HG03135 (cell line): ENCODE data around the gene MESP1.

Experiments used
- ATAC-seq: cut with Tn5 transposase; IDR thresholded peaks from one replicate; pipeline ENCODE4 v1.9.1; 2021; ENCODE audit warnings: mild to moderate bottlenecking, moderate library complexity; ENCODE audit not compliant: unreplicated experiment

The MESP1 gene

GRCh38 chr15:89781891-89782618, 31.0 kb upstream of the MESP1 start:
- no peak for ATAC-seq

GRCh38 chr15:89781055-89781454, 30.0 kb upstream of the MESP1 start:
- ATAC-seq, result no peak

GRCh38 chr15:89780601-89781000, 29.6 kb upstream of the MESP1 start:
- no peak for ATAC-seq

GRCh38 chr15:89778861-89779260, 27.8 kb upstream of the MESP1 start:
- ATAC-seq, result no peak

GRCh38 chr15:89777782-89778380, 26.8 kb upstream of the MESP1 start:
- ATAC-seq, result no peak

- no peak for ATAC-seq
Measured at GRCh38 chr15:89777073-89777751, 26.2 kb upstream of the MESP1 start.

GRCh38 chr15:89776274-89777072, 25.4 kb upstream of the MESP1 start, which contains the start of gene MESP2:
Gene MESP2, plus strand, starts transcription at chr15:89776332. Its CDS starts 26 bp downstream, at chr15:89776358.
- peak; percentile 68 for ATAC-seq

GRCh38 chr15:89775815-89776214, 24.8 kb upstream of the MESP1 start:
- peak; percentile 5 for ATAC-seq

GRCh38 chr15:89774492-89774891, 23.4 kb upstream of the MESP1 start:
- no peak for ATAC-seq

GRCh38 chr15:89772932-89773583, 22.0 kb upstream of the MESP1 start:
- ATAC-seq, result no peak

GRCh38 chr15:89770041-89770440, 19.0 kb upstream of the MESP1 start:
- ATAC-seq, result no peak

- ATAC-seq, result no peak
Measured at GRCh38 chr15:89769366-89769765, 18.3 kb upstream of the MESP1 start.

- ATAC-seq, result no peak
Measured at GRCh38 chr15:89768071-89768500, 17.0 kb upstream of the MESP1 start.

- ATAC-seq, result no peak
Measured at GRCh38 chr15:89767411-89767915, 16.4 kb upstream of the MESP1 start.

GRCh38 chr15:89766357-89767311, 15.6 kb upstream of the MESP1 start:
- no peak for ATAC-seq

- no peak for ATAC-seq
Measured at GRCh38 chr15:89765694-89766093, 14.6 kb upstream of the MESP1 start.

GRCh38 chr15:89761929-89762328, 10.9 kb upstream of the MESP1 start:
- no peak for ATAC-seq

- ATAC-seq, result no peak
Measured at GRCh38 chr15:89761009-89761831, 10.2 kb upstream of the MESP1 start.
